HG02798 (cell line): ENCODE measurements around the gene GALT.

Experiments used
- ATAC-seq: cut with Tn5 transposase; IDR thresholded peaks from one replicate; pipeline ENCODE4 v1.9.1; 2021; ENCODE audit warnings: mild to moderate bottlenecking; ENCODE audit not compliant: unreplicated experiment, poor library complexity

The GALT gene

DNA sequence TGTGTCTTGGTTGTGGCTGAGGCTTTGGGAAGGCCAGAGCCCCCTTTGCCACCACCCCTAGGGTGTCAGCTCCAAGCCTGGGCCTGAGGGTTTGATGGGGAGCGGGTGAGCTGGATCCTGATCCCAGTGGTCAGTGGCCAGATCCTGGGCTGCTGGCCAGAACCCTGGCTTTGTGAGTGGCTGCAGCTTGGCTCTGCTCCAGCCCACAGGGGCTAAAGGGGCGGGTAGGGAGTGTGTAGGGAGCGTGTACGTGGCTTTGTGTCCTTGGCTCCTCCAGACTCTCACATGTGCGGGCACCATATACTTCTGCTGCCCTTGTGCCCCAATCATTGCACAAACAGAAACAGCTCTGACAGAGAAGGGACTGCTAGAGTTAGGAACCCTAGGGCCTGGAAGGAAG lies 4.3 kb downstream of the GALT start:
- no peak for ATAC-seq

DNA sequence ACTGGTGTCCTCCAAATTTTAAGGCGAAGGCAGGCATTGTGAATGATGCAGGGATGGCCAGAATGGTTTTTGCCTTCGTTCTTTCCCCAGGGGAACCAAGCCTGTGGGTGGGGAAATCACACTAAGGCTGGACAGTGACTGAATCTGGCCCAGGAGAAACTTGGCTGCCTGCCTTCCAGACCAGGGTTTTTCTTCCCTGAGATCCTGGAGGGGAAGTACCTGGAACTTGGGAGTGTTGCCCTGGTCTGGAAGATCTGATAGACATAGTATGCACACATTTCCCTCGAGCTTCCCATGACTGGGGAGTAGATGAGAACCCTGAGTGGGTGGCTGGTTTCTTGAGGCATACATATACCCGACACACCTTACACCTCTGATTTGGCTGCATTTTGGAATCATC lies 4.8 kb downstream of the GALT start:
- no peak for ATAC-seq

DNA sequence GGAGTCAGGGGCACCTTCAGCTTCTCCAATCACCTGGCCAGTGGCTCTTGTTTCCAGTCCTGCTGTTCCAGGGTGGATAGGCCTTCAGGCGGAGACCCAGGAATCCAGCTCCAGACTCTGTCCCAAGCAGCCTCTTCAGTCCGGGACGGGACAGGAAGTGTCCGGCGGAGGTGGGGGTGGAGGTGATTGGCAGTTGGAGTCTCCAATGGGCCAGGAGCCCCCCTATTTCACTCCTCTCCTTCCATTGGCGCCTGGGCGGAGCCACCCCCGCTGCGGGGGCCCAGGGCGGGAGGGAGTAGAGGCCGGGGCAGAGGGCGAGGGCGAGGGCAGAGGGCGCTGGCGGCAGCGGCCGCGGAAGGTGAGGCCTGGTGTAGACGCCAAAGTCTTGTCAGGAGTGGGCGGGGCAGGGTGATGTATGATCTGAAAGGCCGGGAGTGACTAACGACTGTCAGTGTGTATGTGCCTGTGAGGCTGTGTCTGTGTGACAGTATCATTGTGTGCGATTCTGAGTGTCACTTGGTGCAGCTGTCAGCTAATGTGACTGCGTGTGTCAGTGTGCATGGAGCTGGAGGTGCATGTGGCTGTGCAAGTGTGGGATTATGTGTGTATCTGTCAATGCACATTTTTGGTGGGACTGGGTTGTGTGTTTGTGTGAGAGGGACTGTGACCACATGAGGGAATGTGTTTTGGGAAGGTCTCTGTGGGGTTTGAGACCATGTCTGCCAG lies 5.6 kb downstream of the GALT start, which contains the start of gene IL11RA:
Gene IL11RA (plus strand): TSS at position 310 of the 726 bp plus-strand sequence. CDS start 3,033 bp downstream, outside the sequence.
- no peak for ATAC-seq

DNA sequence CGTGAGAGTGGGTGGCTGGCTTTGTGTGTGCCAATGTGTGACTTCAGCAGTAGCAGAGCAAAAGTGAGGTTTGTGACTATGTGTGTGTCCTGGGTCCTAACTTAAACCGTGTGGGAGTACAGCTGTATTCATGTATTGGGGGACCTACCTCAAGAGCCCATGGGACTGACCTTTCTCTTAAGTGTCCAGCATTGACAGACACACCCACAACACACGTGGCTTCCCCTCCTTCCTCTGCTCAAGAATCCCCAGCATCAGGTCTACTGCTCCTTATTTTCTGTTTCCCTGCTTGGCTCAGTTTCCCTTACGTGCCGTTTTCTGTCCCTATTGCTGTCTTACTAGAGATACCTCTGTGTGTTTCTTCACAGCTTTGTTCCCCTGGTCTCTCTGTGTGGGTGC lies 6.1 kb downstream of the GALT start:
- no peak for ATAC-seq

DNA sequence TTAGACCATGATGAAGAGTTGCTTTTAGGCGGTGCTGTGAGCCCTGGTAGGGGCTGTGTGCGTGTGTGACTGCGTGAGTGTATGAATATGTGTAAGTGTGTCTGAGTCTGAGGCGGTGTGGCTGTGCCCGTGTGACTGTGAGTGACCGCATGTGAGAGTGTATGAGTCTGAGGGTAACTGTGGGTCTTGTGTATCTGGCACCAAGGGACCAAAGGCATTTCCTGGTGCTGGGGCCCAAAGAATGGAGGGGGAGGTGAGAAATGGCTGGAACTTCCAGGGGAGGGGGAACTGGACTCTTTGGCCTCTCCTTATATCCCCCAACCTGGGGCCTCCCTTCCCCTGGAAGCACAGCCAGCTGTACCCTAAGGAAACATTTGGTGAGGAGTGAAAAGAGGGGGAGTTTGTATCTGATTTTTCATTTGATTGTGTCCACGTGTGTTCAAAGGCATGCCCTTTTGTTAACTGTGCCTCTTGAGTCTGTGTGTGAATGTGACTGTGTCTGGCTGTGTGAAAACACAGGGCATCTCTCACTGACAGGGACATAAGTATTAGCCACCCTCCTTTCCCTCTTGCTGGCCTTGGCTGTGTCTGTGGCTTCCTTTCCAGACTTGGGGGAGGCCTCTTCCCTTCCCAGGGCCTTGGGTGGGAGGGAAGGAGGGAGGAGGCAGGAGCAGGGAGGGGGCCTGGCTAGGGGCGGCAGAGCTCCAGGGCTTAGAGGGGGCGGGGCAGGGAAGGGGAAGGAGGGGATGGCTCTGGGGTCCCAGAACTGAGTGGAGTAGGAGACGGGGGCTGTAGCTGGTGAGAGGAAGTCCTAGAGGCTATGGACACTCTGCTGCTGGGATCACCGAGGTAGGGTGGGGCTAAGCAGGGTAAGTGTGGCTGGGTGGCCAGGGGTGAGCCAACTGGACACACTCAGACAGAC lies 6.9 kb downstream of the GALT start:
- ATAC-seq: no peak

DNA sequence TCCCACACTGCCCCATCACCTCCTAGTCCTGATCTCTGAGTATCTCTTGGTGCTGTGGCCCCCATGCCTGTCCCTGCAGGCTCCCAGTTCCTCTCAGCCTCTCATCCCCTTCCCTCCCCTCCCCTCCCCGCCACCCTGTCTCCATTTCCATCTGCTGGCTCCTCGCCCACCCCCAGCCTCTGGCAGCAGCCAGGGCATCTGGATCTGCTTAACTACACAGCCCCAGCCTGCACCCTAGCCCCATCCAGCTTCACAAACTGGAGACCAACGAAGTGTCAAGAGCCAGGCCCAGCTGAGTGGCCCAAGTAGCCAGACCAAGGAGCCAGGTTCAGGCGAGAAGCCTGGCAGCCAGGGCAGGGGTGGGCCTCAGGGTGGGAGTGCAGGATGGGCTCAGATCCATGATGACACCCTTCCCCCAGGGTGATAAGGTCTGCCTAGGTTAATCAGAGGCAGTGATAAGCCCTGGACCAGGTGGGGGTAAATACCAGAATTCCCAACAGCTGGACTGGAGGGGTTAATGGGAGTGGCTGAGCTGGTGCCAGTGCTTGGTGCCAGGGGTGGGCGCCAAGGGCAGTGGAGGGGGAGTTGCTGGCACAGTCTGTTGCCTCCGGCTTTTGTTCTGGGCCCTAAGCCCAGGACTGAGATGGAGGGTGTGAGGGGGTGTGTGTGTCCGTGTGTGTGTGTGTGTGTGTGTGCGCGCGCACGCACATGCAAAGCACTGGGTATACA lies 8.0 kb downstream of the GALT start:
- ATAC-seq: no peak

DNA sequence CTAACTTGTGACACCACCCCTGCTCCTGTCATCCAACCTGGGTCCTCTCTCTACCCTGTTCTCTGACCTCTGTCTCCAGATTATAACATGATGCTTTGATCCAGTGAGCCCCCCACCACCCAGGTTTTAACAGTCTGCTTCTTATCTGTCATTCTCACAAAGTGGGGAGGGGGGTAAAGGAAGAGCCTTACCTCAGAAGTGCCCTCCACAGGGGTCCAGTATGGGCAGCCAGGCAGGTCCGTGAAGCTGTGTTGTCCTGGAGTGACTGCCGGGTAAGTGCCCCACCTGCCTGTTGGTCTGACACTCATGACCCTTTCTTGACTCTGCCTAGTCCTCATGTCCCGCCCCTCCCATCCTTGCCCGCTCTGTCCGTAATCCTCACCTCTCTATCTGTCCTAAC lies 8.9 kb downstream of the GALT start:
- ATAC-seq: no peak

DNA sequence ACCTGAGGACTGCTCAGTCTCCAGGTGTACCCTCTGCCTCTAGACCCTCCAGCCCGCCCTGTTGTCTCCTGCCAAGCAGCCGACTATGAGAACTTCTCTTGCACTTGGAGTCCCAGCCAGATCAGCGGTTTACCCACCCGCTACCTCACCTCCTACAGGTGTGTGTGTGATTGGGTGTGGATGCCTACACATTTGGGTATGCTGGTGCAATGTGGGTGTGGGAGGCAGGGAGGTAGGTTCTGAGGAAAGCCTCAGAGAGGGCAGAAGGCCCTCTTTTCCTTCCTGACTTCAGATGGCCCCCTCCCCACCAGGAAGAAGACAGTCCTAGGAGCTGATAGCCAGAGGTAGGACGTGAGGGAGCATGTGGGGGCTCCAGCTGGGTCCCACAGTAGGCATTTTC lies 10.5 kb downstream of the GALT start:
- ATAC-seq: no peak

DNA sequence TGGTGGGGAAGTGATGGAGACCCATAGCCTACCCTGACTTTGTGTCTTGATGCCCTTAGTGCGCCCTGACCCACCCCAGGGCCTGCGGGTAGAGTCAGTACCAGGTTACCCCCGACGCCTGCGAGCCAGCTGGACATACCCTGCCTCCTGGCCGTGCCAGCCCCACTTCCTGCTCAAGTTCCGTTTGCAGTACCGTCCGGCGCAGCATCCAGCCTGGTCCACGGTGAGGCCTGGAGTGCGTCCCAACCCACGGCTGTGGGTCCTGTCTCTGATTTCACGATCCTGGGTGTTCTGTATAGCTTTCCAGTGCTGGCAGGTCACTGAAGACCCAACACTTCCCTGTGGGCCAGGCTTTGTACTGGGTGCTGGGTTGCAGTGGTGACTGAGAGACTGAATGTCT lies 12.0 kb downstream of the GALT start:
- ATAC-seq: no peak

DNA sequence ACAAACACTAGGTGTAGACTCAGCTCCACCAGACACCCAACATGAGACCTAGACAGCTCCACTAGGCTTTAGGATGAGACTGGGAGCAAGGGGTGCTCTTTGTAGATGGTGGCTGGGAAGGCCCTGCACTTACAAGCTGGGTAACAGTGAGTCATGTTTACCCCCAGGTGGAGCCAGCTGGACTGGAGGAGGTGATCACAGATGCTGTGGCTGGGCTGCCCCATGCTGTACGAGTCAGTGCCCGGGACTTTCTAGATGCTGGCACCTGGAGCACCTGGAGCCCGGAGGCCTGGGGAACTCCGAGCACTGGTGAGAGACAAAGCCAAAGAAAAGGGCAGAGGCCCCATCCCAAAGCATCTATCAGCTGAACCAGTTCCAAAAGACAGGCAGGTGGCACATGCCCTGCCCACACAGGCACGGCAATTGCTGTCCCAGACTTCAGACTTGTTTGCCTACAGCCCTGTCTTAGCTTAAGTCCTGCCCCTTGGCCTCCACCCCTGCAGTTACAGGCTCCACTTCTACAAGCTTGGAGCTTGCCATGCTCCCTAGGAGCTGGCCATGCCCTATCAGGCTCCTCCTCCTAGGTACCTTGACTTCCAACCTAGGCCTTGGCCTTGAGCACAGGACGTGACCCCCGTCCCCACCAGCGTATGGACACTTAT lies 13.2 kb downstream of the GALT start:
- no peak for ATAC-seq

DNA sequence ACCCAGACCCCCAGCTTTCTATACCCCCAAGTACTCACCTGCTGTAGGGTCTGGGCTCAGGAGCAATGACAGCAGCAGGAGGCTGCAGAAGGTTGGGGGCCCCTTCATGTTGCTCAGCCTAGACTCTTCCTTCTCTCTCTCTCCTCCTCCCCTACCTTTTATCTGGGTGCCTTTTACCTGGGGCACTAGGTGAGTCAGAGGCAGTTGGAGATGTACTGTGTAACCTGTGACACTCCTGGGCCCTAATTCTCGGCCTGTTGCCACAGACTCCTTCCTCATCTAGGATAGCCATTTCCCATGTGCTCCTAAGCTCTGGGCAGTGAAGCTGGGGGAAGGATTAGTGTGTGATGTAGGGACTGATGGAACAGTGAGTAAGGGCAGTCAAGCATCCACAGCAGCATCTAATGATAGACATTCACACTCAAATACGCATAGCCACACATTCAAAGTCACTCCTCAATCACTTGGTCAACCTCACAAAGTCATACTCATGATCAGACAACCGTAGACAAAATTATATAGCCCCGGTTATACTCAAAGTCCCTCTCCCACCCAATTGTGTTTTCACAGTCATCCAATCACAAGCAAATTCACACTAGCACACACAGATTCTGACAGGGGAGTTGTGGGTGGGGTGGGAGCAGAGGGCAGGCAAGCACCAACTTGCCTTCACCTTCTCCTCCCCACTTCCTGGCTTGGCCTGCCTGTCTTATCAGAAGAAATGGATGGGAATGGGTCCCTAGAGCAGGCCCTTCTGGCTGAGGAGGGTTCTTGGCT lies 16.2 kb downstream of the GALT start, which contains the start of gene CCL27:
Gene CCL27 (minus strand): TSS at position 132 of the 777 bp plus-strand sequence. CDS start 24 bp downstream, at position 108.
- ATAC-seq: no peak

DNA sequence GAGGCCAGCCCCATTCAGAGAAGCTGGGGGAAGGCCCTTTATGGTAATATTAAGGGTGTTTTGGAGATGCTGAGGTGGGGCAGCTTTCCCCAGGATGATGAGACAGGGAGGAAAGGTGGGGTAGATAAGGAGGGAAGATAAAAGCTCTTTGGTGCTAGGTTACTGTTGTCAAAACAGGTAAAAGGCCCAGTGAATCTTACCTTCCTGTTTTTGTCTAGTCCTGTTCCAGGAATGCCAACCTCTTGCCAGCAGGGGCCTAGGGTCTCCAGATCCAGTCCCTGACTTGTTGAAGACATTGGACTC lies 16.8 kb downstream of the GALT start:
- no peak for ATAC-seq

DNA sequence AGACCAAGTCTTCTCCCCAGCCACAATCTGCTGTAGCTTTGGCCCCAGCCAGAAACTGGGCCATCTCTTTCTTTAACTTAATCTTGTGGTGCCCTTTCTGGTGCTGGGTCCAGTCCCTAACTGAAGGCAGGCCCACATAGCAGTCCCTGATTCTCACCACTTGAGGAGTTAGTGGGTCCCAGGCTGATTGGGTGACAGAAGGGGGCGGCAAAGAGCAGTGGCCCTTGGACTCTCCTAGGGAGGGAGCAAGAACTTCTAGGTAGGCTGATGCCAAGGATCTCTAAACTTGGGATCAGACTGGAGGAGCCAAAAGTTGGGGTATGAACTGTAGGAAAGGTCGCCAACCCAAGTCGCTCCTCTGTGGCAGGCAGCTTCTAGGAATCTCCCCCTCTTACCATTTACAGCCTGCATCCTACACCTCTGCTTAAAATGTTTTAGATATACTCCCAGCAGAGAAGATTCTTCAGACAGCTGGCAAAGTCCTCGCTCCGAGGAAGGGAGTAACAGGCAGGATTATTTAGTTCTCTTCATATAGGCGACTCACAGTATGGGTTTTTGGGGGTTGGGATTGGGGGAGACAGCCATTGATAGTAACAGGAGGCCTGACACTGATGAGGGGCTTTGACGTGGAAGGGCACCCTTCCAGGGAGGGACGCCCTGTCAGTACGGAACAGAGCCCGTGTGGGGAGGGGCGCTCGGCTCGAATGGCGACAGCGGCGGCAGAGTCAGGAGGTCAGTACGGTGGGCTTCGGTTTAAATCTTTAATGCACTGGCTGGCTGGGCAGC lies 18.0 kb downstream of the GALT start:
- peak; percentile 44 for ATAC-seq

DNA sequence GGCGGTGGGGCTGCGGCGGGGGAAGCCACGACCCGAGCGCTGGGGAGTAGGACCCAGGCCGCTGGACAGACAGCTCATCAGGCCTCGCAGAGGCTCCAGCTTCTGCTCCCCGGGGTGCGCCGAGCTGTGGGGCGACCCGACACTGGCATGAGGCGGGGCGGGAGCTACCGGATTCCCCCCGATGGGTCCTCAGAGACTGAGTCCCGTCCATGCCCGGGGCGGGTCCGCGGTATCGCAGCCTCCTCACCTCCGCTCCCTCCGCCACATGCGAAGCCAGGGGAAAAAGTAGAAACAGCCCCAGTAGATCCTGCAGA lies 18.5 kb downstream of the GALT start:
- ATAC-seq: no peak

DNA sequence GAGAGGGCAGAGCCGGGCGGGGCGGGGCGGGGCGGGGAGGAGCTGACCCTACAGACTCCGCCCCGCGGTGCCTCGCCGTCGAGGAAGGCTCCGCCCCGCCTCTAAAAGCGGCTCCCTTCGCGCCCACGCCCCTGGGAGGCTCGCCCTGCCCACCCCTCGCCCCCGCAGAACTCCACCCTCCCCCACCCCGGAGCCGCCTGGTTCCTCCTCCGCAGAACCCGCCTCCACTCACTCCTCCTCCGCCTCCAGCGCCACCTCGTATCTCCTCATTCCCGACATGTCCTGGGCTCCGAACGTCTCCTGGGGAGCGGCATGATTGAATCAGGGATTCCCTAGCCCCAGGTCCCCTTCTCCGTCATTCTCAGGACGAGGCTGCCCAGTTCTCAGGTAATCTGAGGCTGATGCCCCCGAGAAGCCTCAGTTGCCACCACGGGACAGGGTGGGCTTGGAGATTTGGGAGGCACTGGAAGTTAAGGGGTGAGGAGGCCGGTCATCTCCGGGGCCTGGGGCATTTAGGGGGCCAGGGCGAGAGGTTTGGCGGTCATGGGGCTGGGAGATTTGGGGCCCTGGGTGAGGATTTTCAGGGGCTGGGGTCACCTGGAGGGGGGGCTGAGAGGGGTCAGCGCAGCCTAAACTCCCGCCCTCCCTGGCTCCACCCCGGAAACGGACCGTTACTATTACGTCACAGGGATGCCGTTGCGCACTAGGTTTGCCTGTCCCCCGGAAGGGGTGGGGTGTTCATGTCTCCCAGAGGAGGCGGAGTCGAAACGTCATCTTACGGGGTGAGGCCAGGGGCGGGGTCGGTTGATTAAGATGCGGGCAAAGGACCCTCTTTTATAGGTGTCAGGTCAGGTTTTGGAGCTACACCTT lies 19.1 kb downstream of the GALT start:
- ATAC-seq: peak; percentile 73

DNA sequence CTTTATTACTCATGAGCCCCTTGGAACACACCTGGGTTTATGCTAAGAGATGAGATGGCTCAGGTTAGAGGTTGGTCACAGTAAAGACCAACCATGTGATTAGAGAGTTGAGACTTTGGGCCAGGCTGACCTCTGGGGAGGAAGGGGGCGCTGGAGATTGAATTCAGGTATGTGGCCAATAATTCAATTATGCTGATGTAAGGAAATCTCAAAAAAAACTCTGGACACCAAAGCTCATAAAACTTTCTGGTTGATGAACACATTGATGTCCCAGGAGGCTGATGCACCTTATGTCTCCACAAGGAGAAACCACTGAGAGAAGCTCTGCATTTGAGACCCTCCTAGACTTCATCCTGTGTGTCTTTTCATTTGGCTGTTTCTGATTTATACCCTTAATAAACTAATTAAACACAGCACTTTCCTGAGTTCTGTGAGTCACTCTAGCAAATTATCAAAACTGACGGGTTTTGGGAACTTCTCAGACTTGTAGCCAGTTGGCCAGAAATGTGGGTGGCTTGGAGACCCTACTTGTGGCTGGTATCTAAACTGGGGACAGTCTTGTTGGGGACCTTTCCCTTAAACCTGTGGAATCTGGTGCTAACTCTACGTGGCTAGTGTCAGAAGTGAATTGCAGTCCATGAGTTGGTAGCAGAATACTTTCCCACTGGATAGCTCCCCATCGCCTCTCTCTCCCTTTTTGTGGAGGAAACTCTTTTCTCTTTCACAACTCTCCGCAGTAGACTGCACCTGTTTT lies 23.5 kb downstream of the GALT start:
- no peak for ATAC-seq

DNA sequence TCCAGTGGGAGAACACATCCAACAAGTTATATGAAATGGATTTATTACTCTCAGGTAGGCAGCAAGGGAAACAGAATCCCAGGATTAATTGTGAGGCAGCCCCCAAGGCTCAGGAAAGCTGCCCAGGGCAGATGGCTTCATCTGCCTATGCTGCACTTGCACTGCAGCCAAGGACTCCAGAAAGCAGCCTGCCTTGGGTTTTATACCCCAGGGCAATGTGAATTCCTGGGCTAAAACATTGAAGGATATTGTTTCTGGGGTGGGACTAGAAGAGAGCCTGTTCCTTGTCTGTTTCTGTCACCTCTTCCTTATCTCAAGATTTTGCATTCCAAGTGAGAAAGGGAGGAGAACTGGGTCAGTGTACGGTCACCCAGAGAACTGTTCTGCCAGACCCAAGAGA lies 24.8 kb downstream of the GALT start:
- no peak for ATAC-seq
